Measurements from ENCODE around the gene DLGAP3.

Gene DLGAP3

GRCh38 chr1:34865573-34865972 lies 63.9 kb downstream of the DLGAP3 start:
- DNase-seq, result no peak

GRCh38 chr1:34864759-34865158 lies 64.7 kb downstream of the DLGAP3 start:
- no peak for DNase-seq

GRCh38 chr1:34863501-34863900 lies 65.9 kb downstream of the DLGAP3 start:
- no peak for DNase-seq

GRCh38 chr1:34859446-34860200 lies 69.8 kb downstream of the DLGAP3 start, which contains the start of gene SMIM12:
SMIM12 (minus strand) TSS chr1:34859749; CDS start chr1:34855977, 3,772 bp downstream.
- DNase-seq, result peak; percentile 93

GRCh38 chr1:34858901-34859445 lies 70.5 kb downstream of the DLGAP3 start:
- peak; percentile 26 for DNase-seq

- DNase-seq, result no peak
These were observed 72.8 kb downstream of the DLGAP3 start for GRCh38 chr1:34856697-34857096.

- DNase-seq, result peak; percentile 89
These were observed 76.7 kb downstream of the DLGAP3 start for GRCh38 chr1:34852677-34853217.

- DNase-seq, result no peak
These were observed 77.9 kb downstream of the DLGAP3 start for GRCh38 chr1:34851431-34852105.

- DNase-seq, result no peak
These were observed 79.1 kb downstream of the DLGAP3 start for GRCh38 chr1:34850382-34850781.

- DNase-seq, result no peak
These were observed 82.4 kb downstream of the DLGAP3 start for GRCh38 chr1:34847094-34847493.

- DNase-seq, result no peak
These were observed 83.2 kb downstream of the DLGAP3 start for GRCh38 chr1:34846265-34846664.

- DNase-seq, result no peak
These were observed 84.1 kb downstream of the DLGAP3 start for GRCh38 chr1:34845131-34845901.

- no peak for DNase-seq
These were observed 85.2 kb downstream of the DLGAP3 start for GRCh38 chr1:34844252-34844634.

- no peak for DNase-seq
These were observed 85.8 kb downstream of the DLGAP3 start for GRCh38 chr1:34843392-34844251.

GRCh38 chr1:34842952-34843371 lies 86.5 kb downstream of the DLGAP3 start:
- DNase-seq, result no peak

GRCh38 chr1:34842073-34842472 lies 87.4 kb downstream of the DLGAP3 start:
- no peak for DNase-seq

GRCh38 chr1:34840426-34840825 lies 89.0 kb downstream of the DLGAP3 start:
- no peak for DNase-seq

GRCh38 chr1:34839526-34840305 lies 89.7 kb downstream of the DLGAP3 start:
- DNase-seq, result no peak

- no peak for DNase-seq
These were observed 95.7 kb downstream of the DLGAP3 start for GRCh38 chr1:34833711-34834110.

- no peak for DNase-seq
These were observed 97.7 kb downstream of the DLGAP3 start for GRCh38 chr1:34831721-34832246.

- no peak for DNase-seq
These were observed 100.2 kb downstream of the DLGAP3 start for GRCh38 chr1:34829250-34829649.

All from stimulated activated CD4-positive, alpha-beta T cell treated with anti-CD3 and anti-CD28 coated beads, Interleukin-4, amount 100 ng/mL, for 1 hour (primary cell).